ENCODE results near the gene MYOF.
"Not testable (repeated sequence)": the region's sequence is repeated elsewhere in the genome, so short reads cannot be mapped to it uniquely, and the experiment has no call there.

MYOF gene

DNA sequence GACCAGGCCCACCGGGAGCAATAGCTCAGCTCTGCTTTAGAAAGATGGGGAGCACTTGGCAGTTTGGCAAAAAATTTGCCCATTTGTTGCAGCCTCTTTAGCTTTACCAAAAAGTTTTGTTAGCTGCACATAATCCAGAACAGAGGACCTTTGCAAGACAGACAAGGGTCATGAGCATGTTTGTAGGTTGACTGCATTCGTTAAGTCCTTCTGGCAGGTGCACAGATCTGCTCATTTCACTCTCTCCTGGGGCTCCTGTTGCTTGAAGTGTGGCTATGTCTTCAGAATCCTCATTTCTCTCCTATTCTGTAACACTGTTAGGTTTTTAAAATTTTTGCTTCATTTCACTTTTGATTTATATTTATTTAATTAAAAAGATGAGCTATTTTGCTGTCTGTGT is 96.8 kb downstream of the MYOF start:
- DNase-seq: no peak

DNA sequence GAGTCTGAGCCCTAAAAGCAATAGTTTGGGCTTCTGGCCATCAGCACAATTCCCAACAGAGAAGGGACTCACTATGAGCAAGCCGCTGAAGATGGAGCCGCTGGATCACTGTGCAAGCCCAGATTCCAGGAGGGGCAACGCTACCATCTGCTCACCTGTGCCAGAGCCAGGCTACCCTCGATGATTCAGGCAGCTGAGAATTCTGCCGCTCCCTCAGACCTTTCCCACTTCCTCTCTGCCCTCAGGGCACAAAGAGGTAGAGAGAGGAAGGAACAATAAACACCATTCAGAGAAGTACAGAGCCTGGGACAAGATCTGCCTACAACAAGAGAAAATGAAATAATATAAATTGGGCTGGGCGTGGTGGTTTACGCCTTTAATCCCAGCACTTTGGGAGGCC is 98.1 kb downstream of the MYOF start:
- no peak for DNase-seq

DNA sequence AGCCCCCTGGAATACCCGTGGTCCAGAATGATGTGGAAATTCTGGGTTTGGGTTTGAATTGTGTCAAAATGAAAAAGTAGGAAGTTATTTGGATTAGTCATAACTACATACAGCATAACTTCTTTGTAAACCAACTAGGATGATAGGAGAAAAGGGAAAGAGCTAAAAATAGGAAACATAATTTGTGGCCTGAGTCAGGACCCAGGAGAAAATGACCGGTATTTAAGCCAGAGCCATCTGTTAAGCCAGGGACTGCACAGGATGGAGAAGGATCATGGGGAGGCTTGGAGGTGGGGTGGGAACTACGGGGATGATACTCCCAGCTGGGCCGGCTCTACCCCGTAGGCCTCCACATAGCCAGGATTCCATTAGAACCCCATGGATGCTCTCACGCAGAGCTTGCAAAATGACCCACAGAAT is 98.6 kb downstream of the MYOF start:
- peak; percentile 99 for DNase-seq

DNA sequence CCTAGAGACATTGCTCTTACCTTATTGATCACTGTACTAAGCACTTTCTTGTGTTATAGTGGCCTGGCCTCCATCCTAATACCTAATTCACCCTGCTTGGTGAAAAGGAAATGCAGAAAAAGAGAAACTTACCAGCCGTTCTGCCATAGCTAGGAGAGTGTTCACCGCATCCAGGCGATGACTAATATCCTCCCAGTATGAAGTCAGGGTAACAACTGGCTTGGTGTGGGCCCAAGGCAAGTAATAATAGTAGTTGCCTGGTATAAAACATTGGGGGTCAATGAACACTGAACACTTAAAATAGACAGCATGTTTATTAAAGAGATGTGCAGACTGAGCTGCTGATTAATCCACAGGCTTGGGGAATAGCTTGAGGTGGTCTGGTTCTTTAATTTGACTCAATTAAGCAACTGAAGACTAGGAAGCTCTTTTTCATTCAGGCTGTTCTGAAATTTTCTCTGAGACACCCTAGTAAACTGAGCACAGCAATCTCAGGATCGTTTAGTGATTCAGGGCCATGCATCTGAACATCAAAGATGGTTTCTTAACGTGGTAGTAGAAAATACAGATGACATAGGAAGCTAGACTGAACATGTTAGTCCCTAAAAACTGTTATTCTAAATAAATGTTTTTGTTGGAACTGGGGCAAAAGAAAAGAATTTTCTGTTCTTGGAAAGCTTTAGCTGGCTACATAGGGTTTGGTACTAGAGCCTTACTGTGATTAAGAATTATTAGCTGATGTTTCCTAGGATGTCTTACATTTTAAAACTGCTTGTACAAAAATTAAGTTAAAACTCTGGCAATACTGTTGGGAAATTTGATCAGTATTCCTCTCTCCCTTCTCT is 102.2 kb downstream of the MYOF start:
- DNase-seq: peak; percentile 83

DNA sequence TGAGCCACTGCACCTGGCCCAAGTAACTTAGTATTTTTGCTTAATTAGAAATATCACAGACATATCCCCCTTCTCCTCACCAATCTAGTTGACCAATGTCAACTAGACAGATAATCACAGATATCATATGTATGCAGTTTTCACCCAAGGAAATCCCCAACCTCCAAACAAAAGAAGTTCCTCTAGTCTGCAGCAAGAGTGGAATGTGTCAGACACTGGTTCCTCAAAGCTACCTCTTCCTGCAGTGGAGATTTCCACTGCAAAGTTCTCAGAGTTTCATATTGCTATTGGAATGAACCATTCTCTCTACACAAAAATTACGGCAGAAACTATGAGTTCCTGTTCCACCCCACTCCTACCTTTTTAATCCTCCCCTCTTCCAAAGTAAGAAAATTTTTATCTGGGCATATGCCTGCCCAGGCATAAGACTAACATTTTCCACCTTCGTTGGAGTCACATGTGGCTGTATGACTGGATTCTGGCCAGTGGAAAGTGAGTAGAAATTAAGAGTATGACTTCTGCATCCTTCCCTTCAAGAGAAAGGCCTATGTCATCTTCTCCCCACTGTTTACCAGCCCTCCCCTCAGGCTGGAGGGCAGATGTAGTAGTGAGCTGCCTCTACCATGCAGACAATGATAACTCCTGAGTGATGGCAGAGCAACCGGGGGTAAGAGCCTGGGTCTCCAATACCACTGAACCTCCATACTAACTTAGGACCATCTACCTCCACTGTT is 103.0 kb downstream of the MYOF start:
- no peak for DNase-seq

DNA sequence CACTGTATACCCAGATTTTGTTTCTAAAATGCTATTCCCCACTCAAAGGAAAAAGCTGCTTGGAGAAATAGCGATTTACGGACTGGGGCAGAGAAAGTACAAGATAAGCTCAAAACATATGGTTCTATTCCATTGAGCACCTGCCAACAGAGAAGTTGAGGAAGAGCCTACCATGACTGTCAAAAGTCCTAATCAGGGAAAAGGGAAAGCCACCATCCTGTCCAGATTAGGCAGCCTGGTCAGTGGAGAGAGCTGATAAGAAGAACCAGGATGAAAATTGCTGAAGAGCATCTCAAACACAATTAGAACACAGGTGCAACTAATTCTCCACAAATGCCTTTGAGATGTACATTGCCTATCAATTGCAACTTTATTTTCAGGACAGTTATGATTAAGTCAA is 104.1 kb downstream of the MYOF start:
- DNase-seq: no peak

DNA sequence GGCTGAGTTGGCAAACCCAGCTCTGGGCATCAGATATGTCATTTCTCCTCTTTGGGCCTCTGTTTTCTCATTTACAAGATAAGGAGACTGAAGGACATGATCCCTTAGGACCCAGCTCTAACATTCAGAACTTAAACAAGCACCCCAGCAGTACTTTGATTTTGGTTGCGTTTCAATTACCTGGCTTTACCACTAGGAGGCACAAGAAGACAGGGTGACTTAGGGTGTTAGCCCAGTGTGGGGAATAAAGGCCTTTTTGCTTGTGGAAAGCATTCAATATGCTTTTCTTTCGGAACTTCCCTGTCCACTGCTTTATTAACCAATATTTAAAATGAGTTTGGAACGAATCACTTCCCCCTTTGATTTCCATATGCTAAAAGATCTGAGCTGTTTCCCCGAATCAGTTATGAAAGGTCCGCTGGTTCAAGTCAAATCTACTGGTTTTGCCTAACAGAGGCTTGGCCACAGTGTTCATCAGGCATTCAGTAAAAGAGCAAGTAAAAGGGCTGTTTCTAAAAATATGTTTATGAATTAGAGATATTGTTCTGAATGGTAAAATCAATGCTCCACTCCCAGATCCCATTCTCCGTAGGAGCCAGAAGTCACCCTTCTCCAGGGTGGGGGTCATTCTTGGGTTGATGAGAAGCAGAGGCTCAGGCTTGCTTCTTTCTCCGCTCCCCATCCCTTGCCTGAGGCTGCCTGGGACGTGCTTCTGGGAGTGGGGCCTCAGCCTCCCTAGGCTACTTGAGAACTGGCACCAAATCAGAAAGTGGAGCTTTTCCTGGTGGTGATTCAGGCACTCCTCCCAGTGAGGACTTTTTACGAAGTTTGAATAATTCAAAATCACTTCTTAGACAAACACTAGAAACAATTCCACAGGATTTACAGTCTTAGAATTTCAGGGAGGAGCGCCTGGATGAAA is 105.5 kb downstream of the MYOF start:
- DNase-seq: peak; percentile 95

DNA sequence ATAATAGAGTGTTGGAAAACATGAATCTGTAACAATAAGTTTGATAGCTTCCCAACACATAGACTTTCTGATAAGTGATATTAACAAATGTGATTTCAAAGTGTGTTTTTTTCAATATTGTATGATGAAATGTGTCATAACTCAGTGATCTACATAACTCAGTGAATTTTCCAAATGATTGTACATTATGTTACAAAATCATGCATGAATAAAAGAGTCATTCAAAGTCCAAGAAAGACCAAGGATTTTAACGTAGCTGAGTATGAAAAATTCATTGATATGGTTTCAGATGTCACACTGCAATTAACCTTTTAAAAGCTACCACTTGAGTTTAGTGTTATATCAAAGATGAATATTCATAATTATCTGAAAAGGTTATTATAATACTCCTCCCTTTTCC is 111.2 kb downstream of the MYOF start:
- DNase-seq: no peak

DNA sequence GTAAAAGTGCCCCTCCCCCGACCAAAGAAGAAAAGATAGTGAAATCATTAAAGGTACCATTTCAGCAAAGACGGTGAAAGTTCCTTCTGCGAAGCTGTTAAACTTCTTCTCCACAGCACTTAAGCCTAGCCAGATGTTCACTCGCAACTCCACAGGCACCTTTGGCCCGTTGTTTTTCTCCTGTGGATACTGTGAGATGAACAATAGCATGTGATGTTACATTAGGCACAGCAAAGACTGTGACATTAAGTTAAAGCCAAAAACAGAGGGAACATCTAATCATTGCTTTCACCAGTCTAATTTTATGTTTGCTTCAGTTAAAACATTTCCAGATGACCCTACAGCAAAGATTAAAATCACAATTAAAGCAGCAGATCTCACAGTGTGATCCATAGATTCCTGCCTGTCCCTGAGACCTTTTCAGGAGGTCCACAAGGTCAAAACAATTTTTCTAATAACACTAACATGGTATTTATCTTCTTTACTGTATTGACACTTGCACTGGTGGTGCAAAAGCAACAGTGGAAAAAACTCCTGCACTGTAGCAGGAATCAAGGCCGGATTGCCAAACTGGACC is 112.5 kb downstream of the MYOF start:
- DNase-seq: no peak

DNA sequence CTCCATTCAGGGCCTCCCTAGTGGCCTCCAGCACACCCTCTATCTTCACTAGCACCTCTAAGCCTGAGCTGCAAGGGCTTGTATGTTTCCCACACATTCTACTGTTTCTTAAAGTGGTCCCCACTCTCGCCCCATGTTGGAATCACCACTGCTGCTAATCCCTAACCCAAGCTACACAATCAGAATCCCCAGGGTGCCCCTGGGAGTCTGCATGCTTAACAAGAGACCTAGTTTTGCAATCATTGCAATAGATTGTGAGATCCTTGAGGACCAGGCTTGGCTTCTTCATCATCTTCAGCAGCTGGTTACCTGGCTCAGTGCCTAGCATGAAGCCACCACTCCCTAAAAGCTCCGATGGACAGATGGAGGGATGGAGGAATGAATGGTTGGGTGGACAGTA is 113.9 kb downstream of the MYOF start:
- no peak for DNase-seq

DNA sequence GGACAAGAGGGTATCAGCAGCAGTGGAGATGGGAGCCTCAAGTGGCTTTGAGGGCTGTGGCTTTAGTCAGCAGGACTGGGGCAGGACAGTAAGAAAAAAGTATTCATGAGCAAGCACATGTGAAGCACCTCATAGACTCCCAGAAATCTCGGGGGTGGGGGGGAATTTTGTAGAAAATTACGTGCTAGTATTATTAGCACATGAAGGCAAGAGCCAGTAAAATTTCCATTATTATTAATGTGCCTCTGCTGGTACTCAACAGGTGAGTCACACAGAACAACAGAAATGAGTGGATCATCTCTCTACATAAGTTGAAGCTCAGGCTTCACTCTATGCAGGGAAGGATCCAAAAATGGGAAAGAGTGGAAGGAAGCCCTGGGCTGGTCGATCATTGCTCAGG is 114.5 kb downstream of the MYOF start:
- DNase-seq: no peak

DNA sequence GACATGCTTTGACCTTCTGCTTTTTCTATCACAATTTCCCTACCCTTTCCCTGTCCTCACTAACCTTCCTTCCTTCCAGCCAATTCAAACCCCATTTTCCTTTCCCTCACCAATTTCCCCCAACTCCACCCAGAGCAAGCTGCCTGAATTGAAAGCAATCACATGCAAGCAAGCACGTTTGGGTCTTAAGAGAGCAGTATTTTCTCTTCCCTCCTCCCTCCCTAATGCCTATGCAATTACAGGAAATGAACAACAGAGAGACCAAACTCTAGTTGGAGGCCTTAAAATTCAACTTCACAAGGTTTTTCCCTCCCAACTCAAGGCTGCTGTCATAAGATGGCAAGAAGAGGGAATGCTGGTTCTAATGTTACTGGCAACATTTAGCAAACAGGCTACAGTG is 117.2 kb downstream of the MYOF start:
- DNase-seq: no peak

DNA sequence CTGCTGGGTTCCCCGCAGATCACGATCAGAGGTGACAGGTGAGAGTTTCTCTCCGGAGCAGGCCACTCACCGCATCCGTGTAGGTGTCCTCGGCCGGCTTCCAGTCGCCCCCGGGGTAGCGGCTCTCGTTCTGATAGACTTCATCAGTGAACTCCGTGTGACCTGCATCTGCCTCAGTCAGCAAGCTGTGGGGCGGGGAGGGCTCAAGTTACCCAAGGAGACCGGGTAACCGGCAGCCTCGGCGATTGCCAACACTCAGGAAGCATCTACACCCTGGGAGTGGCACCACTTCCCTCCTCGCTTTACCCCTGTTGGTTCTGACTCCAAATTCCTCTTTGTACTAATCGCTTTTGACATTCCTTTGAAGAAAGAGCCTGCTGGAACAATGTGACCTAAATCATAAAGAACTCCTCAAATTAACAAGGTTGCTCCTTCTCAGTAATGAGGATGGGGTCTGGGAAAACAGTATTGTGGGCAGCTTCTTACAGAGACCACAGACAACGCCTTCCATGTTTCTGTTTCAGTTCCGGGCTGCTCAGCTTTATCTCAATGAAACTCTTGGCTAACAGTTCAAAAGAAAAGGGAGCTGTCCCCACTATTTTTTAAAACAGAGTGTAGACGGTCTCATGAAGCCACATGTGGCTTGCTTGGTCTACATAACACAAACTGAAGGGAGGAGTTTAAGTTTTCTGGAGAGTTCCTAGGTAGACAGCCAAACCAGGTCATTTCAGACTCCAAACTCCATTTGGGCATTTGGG is 118.1 kb downstream of the MYOF start:
- DNase-seq: no peak

DNA sequence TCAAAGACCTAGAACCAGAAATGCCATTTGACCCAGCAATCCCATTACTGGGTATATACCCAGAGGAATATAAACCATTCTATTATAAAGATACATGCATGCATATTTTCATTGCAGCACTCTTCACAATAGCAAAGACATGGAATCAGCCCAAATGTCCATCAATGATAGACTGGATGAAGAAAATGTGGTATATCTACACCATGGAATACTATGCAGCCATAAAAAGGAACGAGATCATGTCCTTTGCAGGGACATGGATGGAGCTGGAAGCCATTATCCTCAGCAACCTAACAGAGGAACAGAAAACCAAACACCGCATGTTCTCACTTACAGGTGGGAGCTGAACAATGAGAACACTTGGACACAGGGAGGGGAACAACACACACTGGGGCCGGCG is 123.7 kb downstream of the MYOF start:
- DNase-seq: not testable (repeated sequence)

DNA sequence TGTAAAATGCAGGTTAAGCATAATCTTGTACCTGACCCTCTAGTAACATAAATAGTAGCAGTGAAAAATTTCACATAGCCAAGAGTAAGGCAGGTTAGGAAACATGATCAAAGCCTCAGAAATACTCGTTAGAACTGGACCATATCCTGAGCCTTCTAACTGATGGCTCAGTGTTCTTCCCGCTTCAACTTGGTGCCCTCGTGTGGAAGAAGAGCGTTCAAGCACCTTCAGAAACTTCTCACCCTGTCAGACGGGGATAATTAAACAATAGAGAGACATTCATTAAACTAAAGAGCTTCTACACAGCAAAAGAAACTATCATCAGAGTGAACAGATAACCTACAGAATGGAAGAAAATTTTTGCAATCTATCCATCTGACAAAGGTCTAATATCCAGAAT is 124.5 kb downstream of the MYOF start:
- peak; percentile 39 for DNase-seq

DNA sequence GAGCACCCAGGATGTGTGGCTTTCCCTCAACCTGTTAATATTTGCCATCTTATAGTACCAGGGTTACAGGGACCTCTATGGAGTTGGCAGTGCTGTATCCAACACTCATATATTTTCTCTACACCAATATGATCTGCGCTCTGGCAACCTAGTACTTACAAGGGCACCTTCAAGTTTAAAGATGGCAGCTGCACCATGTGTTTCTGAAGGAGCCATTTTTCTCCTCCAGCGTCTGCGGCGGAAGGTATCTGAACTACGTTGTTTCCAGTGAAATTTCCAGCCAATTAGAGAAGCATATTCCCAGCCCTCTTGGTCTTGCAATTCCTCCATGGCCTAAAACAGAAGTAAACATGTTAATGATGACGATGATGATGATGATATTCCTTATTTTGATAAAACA is 125.6 kb downstream of the MYOF start:
- DNase-seq: no peak

DNA sequence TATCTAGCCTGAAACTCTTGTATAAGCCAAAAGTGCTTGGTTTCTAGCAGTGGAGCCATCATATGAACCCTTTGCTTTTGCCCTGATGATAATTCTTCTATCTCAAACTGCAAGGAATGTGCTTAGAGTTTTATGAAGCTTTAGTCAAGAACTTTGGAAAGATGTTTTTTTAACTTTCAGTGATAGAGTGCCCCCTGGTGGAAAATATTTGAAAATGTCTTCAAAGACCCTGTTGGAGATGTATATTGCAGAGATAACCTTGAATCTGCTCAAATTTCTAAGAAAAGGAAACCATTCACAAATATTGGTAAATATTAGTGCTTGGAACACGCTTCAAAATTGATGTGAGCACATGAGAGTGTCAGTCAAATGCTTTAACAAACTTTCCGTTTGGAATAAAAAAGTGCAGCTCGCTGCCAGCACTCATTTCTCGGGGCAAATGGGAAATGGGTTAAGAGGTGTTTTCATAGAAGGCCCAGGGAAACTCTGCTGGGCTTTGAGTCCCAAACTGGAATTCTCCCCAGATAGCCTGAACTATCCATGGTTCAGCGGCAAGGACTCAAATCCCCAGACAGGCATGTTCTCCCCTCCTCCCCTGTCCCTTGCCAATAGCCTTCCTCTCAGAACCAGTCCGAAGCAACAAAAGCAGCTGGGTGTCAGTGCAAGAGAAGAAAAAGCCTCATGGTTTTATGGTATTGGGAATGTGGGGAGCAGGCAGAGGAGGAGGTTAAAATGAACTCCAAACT is 129.3 kb downstream of the MYOF start:
- peak; percentile 71 for DNase-seq

DNA sequence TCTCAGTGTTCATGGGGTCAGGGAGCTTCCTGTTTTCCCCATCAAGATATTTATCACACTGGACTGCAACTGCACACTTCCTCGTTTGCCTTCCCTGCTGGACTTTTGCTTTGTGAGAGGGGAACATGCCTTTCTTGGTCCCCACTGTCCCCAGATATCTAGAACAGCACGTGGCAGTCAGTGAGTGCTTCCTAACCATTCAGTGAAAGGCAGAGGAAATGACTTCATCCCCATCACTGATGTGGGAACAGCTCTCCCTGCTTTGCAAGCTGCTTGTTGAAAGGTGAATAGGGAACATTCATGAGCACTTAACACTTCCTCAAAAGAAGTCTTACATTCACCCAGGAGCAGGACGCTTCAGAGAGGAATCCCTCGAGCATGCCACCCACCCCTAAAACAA is 135.4 kb downstream of the MYOF start:
- no peak for DNase-seq

DNA sequence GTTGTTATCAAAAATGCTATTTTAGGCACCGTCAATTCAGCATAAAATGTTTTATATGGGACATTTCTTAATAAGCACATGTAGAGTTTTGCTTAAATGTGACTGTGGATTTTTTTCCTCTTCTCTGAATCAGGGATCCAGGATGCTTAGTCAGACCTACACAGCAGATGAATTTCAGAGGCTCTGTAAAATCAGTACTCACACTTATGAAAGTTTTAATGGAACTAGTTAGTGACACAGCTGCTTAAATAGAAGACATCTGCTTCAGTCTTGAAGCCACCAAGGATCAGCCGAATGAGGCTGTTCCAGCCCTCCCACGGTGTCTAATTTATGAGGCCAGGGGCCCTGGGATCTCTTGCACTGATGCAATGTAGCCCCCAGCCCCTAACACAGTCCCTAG is 136.0 kb downstream of the MYOF start:
- DNase-seq: no peak

DNA sequence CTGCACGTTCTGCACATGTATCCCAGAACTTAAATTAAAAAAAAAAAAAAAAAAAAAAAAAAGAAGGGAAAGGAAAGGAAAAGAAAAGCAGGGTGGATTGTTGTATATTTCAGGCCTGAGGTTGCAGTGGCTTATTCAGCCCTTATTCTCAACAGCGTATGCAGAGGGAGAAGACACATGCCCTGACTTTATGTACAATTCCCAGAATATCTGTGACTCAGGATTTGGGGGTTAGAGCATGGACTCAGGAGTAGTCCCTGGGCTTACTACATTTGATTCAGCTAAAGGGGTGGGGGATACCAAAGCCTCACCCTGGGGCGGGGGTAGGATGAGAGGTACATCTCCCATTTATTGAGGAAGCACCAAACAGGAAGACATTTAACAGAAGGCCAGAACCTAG is 137.4 kb downstream of the MYOF start:
- no peak for DNase-seq

DNA sequence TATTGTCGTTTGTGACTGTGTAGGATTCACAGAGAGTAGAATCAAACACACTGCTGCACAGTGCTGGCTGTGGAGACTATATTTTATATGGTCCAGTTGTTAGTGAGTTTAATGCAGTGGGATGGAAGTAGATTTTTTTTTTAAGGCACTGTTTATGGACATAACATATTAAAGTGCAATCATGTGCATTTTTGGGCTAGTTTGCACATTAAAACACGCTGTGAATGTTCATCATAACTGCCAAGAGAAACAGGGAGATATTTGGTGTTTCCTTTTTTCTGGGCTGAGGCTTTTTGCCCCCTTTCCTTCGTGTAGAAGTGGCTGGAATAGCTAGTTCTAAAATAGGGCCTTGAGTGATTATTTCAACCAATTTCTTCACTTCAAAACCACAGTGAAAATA is 139.2 kb downstream of the MYOF start:
- no peak for DNase-seq
